ENCODE measurements around the gene FGF18. TPM values are rescaled to one million over a fixed set of nuclear protein-coding genes. Genes with fewer than 3 reads are reported as not detected.

The FGF18 gene
- total RNA-seq, 1 experiment from 2014 or later = 1.7 TPM

DNA sequence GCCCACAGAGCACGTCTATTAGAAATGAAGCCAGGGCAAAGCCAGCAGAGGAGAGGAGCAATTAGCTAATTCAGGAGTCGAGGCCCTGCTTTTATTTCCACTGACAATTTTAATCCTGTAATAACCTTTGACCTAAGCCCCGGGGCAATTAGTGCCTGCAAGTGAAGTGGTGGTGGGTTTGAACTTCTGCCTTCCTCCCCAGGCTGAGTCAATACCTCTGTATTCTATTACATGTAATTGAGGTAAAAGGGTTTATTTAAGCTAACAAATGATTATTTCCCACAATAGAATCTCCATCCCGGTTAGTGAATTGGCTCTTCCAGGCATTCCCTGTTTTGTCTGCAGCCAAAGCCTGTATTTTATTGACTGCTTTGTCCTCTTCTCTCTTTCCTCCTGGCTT is 49.9 kb downstream of the FGF18 start:
- no TSS peak for BruUV-seq (replicated peaks)

DNA sequence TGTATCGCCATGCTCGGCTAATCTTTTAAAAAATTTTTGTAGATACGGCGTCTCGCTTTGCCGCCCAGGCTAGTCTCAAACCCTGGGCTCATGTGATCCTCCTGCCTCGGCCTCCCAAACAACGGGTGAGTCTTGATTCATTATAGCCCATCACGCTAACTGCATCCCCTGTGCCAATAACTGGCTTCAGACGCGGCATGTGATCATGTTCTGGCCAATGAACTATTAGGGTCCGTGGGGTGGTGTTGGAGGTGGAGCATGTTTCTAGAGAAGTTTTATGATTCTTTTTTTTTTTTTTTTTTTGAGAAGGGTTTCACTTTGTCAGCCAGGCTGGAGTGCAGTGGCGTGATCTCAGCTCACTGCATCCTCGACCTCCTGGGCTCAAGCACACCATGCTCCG is 51.0 kb downstream of the FGF18 start:
- Histone ChIP-seq H3K27ac (ENCODE audit: low read length) (no peak overlapping the region), H3K36me3 (ENCODE audit: control insufficient read depth, insufficient read depth, low read length) (no peaks in the 10 kb centered on the region), H3K4me1 (ENCODE audit: control insufficient read depth, insufficient read depth, low read length) (no peaks in the 10 kb centered on the region), H3K4me3 (ENCODE audit: low read depth in 2 of 2, low read length in 2 of 2) (no peak overlapping the region), H3K27me3 (ENCODE audit: control insufficient read depth, insufficient read depth, low read length) (no peaks in the 10 kb centered on the region; the same call in 1 of the 2 replicates), H3K9me3 (ENCODE audit: control insufficient read depth, insufficient read depth, low read depth, low read length) (no peaks in the 10 kb centered on the region)
- ChIA-PET POLR2A (no interaction called here), CTCF (no interaction called here)
- DNase-seq (ENCODE audit: low read depth, low spot score) (no peak), ATAC-seq (no peak)
- TF ChIP-seq SIN3A (IDR thresholded peaks at IDR 0.05; ENCODE audit: borderline replicate concordance, insufficient read depth, low read depth, low read length) = no peak
- TF ChIP-seq POLR2AphosphoS5 (IDR thresholded peaks at IDR 0.05; ENCODE audit: low read depth, low read length) = no peak
- TF ChIP-seq, protein P1, sequence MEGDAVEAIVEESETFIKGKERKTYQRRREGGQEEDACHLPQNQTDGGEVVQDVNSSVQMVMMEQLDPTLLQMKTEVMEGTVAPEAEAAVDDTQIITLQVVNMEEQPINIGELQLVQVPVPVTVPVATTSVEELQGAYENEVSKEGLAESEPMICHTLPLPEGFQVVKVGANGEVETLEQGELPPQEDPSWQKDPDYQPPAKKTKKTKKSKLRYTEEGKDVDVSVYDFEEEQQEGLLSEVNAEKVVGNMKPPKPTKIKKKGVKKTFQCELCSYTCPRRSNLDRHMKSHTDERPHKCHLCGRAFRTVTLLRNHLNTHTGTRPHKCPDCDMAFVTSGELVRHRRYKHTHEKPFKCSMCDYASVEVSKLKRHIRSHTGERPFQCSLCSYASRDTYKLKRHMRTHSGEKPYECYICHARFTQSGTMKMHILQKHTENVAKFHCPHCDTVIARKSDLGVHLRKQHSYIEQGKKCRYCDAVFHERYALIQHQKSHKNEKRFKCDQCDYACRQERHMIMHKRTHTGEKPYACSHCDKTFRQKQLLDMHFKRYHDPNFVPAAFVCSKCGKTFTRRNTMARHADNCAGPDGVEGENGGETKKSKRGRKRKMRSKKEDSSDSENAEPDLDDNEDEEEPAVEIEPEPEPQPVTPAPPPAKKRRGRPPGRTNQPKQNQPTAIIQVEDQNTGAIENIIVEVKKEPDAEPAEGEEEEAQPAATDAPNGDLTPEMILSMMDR (IDR thresholded peaks at IDR 0.05) = no peak
- no peak for TF ChIP-seq TCF7L2 (IDR thresholded peaks at IDR 0.05; ENCODE audit: low read depth, low read length)
- TF ChIP-seq, protein P2, sequence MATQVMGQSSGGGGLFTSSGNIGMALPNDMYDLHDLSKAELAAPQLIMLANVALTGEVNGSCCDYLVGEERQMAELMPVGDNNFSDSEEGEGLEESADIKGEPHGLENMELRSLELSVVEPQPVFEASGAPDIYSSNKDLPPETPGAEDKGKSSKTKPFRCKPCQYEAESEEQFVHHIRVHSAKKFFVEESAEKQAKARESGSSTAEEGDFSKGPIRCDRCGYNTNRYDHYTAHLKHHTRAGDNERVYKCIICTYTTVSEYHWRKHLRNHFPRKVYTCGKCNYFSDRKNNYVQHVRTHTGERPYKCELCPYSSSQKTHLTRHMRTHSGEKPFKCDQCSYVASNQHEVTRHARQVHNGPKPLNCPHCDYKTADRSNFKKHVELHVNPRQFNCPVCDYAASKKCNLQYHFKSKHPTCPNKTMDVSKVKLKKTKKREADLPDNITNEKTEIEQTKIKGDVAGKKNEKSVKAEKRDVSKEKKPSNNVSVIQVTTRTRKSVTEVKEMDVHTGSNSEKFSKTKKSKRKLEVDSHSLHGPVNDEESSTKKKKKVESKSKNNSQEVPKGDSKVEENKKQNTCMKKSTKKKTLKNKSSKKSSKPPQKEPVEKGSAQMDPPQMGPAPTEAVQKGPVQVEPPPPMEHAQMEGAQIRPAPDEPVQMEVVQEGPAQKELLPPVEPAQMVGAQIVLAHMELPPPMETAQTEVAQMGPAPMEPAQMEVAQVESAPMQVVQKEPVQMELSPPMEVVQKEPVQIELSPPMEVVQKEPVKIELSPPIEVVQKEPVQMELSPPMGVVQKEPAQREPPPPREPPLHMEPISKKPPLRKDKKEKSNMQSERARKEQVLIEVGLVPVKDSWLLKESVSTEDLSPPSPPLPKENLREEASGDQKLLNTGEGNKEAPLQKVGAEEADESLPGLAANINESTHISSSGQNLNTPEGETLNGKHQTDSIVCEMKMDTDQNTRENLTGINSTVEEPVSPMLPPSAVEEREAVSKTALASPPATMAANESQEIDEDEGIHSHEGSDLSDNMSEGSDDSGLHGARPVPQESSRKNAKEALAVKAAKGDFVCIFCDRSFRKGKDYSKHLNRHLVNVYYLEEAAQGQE (IDR thresholded peaks at IDR 0.05; ENCODE audit: insufficient read depth in 1 of 2, low read depth in 2 of 2, low read length in 1 of 2) = no peak
- in situ Hi-C loops (cut with HindIII; ENCODE audit: low pct_unique_long_range_greater_than_20kb, low sequenced_read_pairs) = no loop called here
- intact Hi-C loops (cut with micrococcal nuclease; ENCODE audit: unreplicated experiment) = no loop called here
- no TSS peak for BruUV-seq (replicated peaks)

More for the DNA sequence above, 49.9 kb downstream of the FGF18 start:
- DNase-seq (ENCODE audit: low read depth, low spot score) (no peak), ATAC-seq (no peak)
- CTCF ChIA-PET = no interaction called here
- TF ChIP-seq, protein P2 (IDR thresholded peaks at IDR 0.05; ENCODE audit: insufficient read depth in 1 of 2, low read depth in 2 of 2, low read length in 1 of 2) = no peak
- TF ChIP-seq SIN3A (IDR thresholded peaks at IDR 0.05; ENCODE audit: borderline replicate concordance, insufficient read depth, low read depth, low read length) = no peak
- no peak for TF ChIP-seq POLR2AphosphoS5 (IDR thresholded peaks at IDR 0.05; ENCODE audit: low read depth, low read length)
- TF ChIP-seq, protein P1 (IDR thresholded peaks at IDR 0.05) = no peak
- no peak for TF ChIP-seq TCF7L2 (IDR thresholded peaks at IDR 0.05; ENCODE audit: low read depth, low read length)
- POLR2A ChIA-PET = no interaction called here
- no peaks in the 10 kb centered on the region for H3K9me3 ChIP-seq (ENCODE audit: control insufficient read depth, insufficient read depth, low read depth, low read length)
- in situ Hi-C loops (cut with HindIII; ENCODE audit: low pct_unique_long_range_greater_than_20kb, low sequenced_read_pairs) (no loop called here), intact Hi-C loops (cut with micrococcal nuclease; ENCODE audit: unreplicated experiment) (no loop called here)
- no peak overlapping the region for H3K4me3 ChIP-seq (ENCODE audit: low read depth in 2 of 2, low read length in 2 of 2)
- H3K4me1 ChIP-seq (ENCODE audit: control insufficient read depth, insufficient read depth, low read length) = no peaks in the 10 kb centered on the region
- no peaks in the 10 kb centered on the region; the same call in 1 of the 2 replicates for H3K27me3 ChIP-seq (ENCODE audit: control insufficient read depth, insufficient read depth, low read length)
- H3K36me3 ChIP-seq (ENCODE audit: control insufficient read depth, insufficient read depth, low read length) = no peaks in the 10 kb centered on the region
- no peak overlapping the region for H3K27ac ChIP-seq (ENCODE audit: low read length)

Data from Panc1 (cell line).